ENCODE data around the gene GTPBP2. TPM values are rescaled to one million over a fixed set of nuclear protein-coding genes. Genes with fewer than 3 reads are reported as not detected.

Gene GTPBP2
- total and polyA plus RNA-seq, 2 of the 13 experiments (the other 11 are each of a cell fraction or from before 2014, with no cell fraction given): 26.9 to 88.2 TPM

DNA sequence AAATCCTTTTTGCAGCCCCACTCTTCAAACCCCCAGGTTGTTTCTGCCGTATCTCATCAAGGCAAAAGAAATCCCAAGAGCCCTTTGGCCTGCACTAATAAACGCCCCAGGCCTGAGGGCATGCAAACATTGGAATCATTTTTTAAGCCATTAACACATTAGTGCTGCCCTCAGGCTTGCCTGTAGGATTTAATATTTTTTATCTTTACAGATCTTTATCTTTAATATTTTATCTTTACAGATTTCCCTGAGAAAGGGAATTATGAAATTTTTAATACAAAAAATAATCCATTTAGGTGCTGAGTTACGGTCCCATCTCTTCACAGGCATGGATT, 14.7 kb downstream of the GTPBP2 start:
- POLR2A ChIA-PET: interaction anchor here (1.9 to 3.9 kb wide), 2 partner anchors 12 to 15 kb away, joined by 10 to 32 read pairs; partner anchors contain the start of gene GTPBP2
- WGBS (ENCODE audit: low lambda C conversion rate): 95% methylated on average over 3 of the region's 3 CpGs

DNA sequence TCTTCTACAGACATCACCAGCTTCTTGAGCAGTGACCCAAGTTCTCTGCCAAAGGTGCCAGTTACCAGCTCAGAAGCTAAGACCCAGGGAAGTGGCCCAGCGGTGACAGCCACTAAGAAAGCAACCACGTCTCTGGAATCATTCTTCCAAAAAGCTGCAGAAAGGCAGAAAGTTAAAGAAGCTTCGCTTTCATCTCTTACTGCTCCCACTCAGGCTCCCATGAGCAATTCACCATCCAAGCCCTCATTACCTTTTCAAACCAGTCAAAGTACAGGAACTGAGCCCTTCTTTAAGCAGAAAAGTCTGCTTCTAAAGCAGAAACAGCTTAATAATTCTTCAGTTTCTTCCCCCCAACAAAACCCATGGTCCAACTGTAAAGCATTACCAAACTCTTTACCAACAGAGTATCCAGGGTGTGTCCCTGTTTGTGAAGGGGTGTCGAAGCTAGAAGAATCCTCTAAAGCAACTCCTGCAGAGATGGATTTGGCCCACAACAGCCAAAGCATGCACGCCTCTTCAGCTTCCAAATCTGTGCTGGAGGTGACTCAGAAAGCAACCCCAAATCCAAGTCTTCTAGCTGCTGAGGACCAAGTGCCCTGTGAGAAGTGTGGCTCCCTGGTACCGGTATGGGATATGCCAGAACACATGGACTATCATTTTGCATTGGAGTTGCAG, 15.2 kb downstream of the GTPBP2 start:
- DNase-seq (ENCODE audit: low spot score): no peak
- H3K27ac ChIP-seq (ENCODE audit: extremely low read length, insufficient read depth, low read length): no peak overlapping the region
- ChIA-PET POLR2A (interaction anchor here (1.9 to 3.9 kb wide), 2 partner anchors 13 to 16 kb away, joined by 10 to 32 read pairs; partner anchors contain the start of gene GTPBP2), CTCF (ENCODE audit: low intra/inter-chr PET ratio, low total read pairs) (no interaction called here)
- no peaks in the 10 kb centered on the region for H4K20me1 ChIP-seq (ENCODE audit: insufficient read depth, low read length)
- H3K4me2 ChIP-seq (ENCODE audit: low read depth, low read length): no peak overlapping the region
- no peak for ATAC-seq
- no peak overlapping the region for H3K9ac ChIP-seq (ENCODE audit: insufficient read depth, low read depth, low read length)
- intact Hi-C loops (cut with micrococcal nuclease; ENCODE audit: unreplicated experiment): no loop called here
- peaks cover 9 to 49% of the 10 kb centered on the region in 2 experiments for H3K36me3 ChIP-seq (replicated peaks in 1 of 2; ENCODE audit: control insufficient read depth in 1 of 2, insufficient read depth in 2 of 2, low read length in 2 of 2)
- TF ChIP-seq, protein P1, sequence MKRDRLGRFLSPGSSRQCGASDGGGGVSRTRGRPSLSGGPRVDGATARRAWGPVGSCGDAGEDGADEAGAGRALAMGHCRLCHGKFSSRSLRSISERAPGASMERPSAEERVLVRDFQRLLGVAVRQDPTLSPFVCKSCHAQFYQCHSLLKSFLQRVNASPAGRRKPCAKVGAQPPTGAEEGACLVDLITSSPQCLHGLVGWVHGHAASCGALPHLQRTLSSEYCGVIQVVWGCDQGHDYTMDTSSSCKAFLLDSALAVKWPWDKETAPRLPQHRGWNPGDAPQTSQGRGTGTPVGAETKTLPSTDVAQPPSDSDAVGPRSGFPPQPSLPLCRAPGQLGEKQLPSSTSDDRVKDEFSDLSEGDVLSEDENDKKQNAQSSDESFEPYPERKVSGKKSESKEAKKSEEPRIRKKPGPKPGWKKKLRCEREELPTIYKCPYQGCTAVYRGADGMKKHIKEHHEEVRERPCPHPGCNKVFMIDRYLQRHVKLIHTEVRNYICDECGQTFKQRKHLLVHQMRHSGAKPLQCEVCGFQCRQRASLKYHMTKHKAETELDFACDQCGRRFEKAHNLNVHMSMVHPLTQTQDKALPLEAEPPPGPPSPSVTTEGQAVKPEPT (CRISPR knock-in tag; IDR thresholded peaks at IDR 0.05; ENCODE audit: low read depth): no peak
- TF ChIP-seq POLR2G (IDR thresholded peaks at IDR 0.05; ENCODE audit: low read depth, low read length): peak; percentile 33
- BruUV-seq (replicated peaks): no TSS peak
- H3K9me3 ChIP-seq (ENCODE audit: low read length): no peaks in the 10 kb centered on the region
- WGBS (ENCODE audit: low lambda C conversion rate): 97% methylated on average over 6 of the region's 6 CpGs
- in situ Hi-C loops (cut with HindIII; ENCODE audit: extremely low pct_ligation_motif_present, low pct_unique_long_range_greater_than_20kb): no loop called here
- H3K79me2 ChIP-seq (ENCODE audit: insufficient read depth, low read length): no peaks in the 10 kb centered on the region
- no peak for FAIRE-seq
- H3K4me1 ChIP-seq (ENCODE audit: insufficient read depth, low read length): 0 out of 2 replicates have a peak, but pooled peaks cover 5% of the 10 kb centered on the region
- H3K27me3 ChIP-seq (ENCODE audit: control insufficient read depth in 1 of 2, insufficient read depth in 2 of 2, low read length in 2 of 2): no peaks in the 10 kb centered on the region
- no peak overlapping the region for H3K4me3 ChIP-seq (replicated peaks in 1 of 3; ENCODE audit: insufficient read depth in 1 of 3, low read depth in 2 of 3, low read length in 3 of 3)
- no peak overlapping the region for H2AFZ ChIP-seq (ENCODE audit: low read length)

More for the DNA sequence above, 14.7 kb downstream of the GTPBP2 start:
- Histone ChIP-seq H3K4me2 (ENCODE audit: low read depth, low read length) (no peak overlapping the region), H3K79me2 (ENCODE audit: insufficient read depth, low read length) (no peaks in the 10 kb centered on the region), H3K4me1 (ENCODE audit: insufficient read depth, low read length) (0 out of 2 replicates have a peak, but pooled peaks cover 5% of the 10 kb centered on the region), H3K36me3 (replicated peaks in 1 of 2; ENCODE audit: control insufficient read depth in 1 of 2, insufficient read depth in 2 of 2, low read length in 2 of 2) (peaks cover 9 to 44% of the 10 kb centered on the region in 2 experiments), H2AFZ (ENCODE audit: low read length) (no peak overlapping the region), H3K9me3 (ENCODE audit: low read length) (no peaks in the 10 kb centered on the region), H4K20me1 (ENCODE audit: insufficient read depth, low read length) (no peaks in the 10 kb centered on the region), H3K27me3 (ENCODE audit: control insufficient read depth in 1 of 2, insufficient read depth in 2 of 2, low read length in 2 of 2) (no peaks in the 10 kb centered on the region), H3K4me3 (replicated peaks in 1 of 3; ENCODE audit: insufficient read depth in 1 of 3, low read depth in 2 of 3, low read length in 3 of 3) (no peak overlapping the region), H3K9ac (ENCODE audit: insufficient read depth, low read depth, low read length) (no peak overlapping the region), H3K27ac (ENCODE audit: extremely low read length, insufficient read depth, low read length) (no peak overlapping the region)
- ATAC-seq: no peak
- in situ Hi-C loops (cut with HindIII; ENCODE audit: extremely low pct_ligation_motif_present, low pct_unique_long_range_greater_than_20kb) (no loop called here), intact Hi-C loops (cut with micrococcal nuclease; ENCODE audit: unreplicated experiment) (no loop called here)
- BruUV-seq (replicated peaks): no TSS peak
- CTCF ChIA-PET (ENCODE audit: low intra/inter-chr PET ratio, low total read pairs): no interaction called here
- peak; percentile 0; the same call in 1 of the 2 replicates for TF ChIP-seq POLR2G (IDR thresholded peaks at IDR 0.05; ENCODE audit: low read depth, low read length)
- TF ChIP-seq ETV6 (CRISPR knock-in tag; conservative IDR thresholded peaks at IDR 0.05): no peak
- DNase-seq (ENCODE audit: low spot score): no peak
- no peak for FAIRE-seq
